NT2/D1 (cell line): ENCODE data around the gene GPR61.

Experiments
- SUZ12 ChIP-seq: IDR thresholded peaks from 2 replicates; pipeline ENCODE4 v1.6.1; 2011; ENCODE audit not compliant: insufficient read length, insufficient read depth; ENCODE audit errors: extremely low read depth
- YY1 ChIP-seq: IDR thresholded peaks from 2 replicates; pipeline ENCODE4 v1.6.1; 2011; ENCODE audit not compliant: insufficient read length, insufficient read depth
- ZNF274 ChIP-seq: IDR thresholded peaks from 2 replicates; pipeline ENCODE4 v1.6.1; 2011; ENCODE audit warnings: mild to moderate bottlenecking, low read depth, low read length

DNA sequence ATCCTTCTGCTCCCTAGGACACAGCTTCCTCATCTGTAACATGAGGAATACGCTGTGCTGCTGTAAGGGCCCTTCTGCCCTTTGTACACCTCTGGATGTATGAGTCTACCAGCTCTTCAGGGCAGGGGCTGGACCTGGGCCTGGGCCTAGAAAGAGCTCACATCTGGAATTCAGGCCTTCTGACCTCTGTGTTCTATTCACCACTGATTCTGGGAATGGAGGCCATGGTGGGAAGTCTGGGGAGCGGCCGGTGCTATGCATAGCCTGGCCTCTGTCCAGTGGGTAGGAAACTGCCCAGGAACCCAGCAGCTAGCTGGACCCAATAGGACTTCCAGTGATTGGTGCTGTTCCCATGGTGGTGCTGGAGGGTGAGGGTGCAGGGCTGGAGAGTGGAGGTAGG lies 11.0 kb upstream of the GPR61 start:
- TF ChIP-seq YY1 (no peak), SUZ12 (no peak), ZNF274 (no peak)
